HG03097 (cell line): ENCODE measurements around the gene SYNPR.
A peak's percentile ranks its signal among the peaks of the same experiment; 100 is the strongest.

Experiments used
- ATAC-seq: cut with Tn5 transposase; IDR thresholded peaks from one replicate; pipeline ENCODE4 v1.9.1; 2021; ENCODE audit not compliant: unreplicated experiment, low FRiP score

Gene SYNPR

DNA sequence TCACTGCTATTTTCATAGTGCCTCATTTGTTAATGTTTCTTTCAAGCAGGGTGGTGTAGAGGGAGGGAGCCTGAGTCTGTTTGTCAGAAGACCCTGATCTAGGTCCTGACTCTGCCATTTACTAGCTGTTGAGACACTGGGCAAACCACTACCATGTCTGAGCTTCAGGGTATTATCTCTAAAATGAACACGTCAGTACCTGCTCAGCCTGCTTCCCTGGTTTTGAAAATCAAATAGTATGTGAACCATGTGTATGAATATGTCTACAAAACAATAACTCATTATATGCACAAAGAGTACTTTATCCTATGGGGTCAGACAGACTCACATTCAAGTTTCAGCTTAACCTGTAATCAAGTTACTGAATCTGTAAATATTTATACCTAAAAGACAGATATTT is 25.1 kb downstream of the SYNPR start:
- no peak for ATAC-seq

DNA sequence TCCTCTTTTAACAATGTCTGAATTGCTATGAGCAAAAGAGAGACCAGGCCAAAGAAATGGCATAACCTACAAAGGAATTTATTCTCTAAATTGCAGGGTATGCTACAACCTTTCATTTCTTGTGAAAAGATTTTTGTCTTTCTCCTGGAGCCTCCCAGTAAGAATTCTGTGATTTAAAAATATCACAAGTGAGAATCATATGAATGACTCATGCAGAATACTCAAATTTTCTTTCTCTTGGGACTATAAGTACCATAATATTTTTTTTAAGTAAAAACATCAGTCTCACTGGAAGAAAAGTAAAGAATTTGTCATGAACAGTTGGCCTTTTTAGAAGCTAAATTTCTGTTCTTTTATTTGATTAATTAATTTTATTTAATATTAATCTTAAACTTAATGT is 26.3 kb downstream of the SYNPR start:
- ATAC-seq: no peak

DNA sequence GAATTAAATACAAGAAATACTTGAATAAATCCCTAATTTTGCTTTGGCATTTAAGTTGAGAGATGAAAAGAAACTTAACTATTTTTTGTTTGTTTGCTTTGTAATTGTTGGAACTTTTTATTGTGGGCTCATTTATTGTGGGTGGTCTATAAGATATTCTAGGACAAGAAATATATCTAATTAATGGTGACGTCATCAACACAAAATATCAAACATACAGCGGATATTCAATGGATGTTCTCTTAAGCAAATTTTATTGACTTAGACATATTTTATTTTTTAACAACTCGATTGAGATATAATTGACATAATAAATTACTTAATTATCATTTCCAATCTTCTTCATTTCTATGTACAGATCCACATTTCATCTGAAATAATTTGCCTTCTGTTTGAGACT is 30.0 kb downstream of the SYNPR start:
- ATAC-seq: no peak

DNA sequence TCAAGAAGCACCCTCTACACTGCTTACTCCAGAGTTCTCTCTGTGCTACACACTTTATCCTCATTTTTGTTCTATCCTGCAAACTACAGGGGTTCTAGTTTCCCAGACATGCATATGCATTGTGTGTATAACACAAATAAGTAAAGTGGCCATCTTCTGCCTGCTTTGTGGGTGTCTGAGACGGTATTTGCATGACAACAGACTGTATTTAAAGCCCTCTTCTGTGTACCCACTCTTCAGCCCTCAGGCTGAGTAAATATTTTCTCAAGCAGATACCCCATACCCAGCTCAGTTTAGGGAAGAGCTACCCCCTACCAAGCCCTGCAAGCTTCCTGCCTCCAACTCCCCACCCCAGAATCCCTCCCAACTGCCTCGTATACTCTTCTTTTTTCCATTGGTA is 31.7 kb downstream of the SYNPR start:
- ATAC-seq: no peak

DNA sequence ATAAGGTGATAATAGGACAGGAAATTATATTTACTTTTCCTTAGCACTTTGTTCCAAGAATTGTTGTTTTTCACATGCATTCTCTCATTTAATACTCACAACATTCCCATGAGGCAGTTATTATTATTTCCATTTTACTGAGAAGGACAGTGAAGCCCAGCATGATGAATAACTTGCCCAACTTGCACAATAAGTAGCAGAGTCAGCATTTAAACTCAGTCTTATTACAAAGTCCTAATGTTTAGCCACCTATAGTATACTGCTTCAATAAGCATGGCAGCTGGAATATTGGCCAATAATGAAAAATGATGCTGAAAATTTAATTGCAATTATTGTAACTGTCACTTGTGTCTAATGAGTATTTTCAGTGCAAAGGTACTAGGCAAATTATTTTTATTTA is 45.7 kb downstream of the SYNPR start:
- ATAC-seq: no peak

DNA sequence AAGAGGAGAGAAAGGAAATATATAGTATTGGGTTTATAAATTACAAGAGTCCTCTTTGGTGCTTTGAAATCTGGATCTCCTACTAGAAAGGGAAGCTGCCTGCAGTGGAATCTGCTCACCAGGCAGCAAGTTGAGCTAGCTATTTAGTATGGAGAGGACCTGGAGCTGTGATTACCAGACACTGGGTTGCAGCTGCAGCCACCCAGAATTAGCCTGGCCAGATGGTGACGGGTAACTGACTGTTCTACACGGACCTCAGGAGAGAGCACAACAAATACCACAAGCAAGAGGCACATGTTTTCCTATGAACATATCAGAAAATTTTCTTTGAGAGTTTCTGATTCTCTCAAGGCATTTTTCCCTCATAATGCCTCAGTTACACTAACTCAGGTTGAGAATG is 46.5 kb downstream of the SYNPR start:
- no peak for ATAC-seq

DNA sequence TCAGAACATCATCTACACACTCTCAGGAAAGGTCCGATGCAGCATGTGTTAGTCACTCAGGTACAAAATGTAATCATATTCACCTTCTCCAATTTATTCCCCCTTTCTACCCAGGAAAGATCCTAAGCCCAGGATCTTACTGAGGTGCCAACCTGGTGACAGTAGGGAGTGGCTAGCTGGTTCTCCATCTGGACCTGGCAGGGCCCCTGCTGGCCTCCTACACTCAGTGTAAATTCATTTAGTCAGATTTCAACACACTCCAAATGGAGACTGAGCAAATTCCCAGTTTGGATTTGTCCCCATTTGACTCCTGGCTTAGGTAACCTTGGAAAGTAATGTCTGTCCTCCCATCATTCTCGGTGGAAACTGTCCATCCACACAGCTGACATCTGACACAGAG is 47.3 kb downstream of the SYNPR start:
- ATAC-seq: no peak

DNA sequence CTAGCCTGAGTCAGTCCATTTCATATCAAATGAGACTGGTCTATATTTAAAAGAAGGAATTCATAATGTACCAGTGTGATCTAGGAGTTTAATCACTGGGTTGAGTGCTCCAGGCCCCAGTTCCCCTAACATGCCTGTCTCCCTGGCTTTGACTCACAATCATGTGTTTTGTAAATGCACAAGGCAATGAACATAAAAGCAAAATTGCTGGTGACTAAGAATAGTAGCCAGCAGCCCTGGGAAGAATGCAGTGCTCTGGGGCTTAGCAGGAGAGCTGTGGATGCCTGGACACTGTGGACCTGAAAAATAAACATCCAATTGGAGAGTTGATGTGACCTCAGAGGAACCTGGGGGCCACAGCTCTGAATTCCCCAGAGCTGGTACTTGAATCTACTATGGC is 50.3 kb downstream of the SYNPR start:
- no peak for ATAC-seq

DNA sequence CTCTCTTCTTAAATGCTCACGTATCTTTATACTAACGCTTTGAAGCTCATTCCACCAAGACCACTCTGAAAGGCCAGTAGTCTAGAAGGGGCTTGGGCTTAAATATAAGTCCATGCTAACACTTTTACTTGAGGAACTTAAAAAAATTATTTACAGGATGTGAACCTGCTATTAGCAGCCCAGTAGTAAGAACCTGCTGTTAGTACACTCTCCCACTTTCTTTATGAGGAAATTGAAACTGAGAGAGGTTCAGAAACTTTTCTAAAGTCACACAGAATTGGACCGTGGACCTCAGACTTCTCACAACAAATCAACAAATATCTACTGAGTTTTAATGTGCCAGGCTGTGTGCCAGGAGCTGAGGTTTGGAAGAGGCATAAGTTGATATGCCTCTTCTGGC is 53.4 kb downstream of the SYNPR start:
- no peak for ATAC-seq

DNA sequence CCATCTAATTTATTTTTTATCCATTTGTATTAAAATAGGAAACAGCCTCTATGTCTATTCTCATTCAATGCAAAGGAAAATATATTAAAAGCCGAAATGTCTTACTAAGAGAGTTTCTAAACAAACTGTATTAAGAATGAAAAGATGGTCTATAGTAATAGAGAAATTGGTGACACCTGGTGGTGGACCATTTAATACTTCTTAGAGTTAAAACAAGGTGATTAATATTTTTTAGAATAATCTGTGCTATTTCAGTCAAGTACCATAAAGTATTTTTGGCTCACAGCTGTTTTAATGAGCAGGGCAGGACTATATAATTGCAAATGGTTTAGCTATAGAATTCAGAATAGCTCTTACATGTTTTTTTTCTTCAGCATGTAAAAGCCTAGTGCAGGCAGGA is 55.7 kb downstream of the SYNPR start:
- no peak for ATAC-seq

DNA sequence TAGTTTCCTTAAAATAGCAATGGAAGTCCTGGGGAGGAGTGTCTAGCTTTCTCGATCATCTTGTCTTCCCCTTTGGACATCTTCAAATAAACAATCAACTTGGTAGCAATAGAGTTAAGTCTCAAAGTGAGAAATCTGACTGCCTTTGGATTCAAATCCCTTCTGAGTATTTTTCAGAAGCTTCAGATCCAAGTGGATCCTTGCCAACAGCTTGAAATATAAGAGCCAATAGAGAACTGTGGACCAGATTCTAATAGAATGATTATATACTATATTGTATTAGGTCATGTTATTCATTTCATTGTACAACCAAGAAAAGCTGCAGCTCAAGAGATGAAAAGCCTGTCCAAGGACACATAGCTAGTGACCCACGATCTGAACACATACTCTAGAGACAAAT is 60.2 kb downstream of the SYNPR start:
- no peak for ATAC-seq

DNA sequence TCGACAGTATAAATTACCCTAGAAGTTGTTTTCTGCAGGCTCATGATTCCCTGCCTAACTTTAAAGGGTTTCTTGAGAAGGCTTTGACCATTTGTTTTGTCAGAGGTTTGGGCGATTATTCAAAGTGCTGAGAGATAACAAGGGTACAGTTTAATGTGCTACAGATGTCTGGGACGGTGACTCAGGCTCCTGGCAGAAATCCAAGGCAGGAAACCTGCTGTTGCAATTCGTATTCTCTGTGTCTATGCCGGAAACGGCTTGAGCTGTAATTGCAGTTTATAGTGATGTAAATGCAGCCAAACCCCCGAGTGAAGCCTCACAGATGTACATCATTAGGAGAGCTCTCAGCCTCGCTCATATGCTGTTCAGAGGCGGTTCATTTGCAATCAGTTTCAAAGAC is 65.6 kb downstream of the SYNPR start:
- no peak for ATAC-seq

DNA sequence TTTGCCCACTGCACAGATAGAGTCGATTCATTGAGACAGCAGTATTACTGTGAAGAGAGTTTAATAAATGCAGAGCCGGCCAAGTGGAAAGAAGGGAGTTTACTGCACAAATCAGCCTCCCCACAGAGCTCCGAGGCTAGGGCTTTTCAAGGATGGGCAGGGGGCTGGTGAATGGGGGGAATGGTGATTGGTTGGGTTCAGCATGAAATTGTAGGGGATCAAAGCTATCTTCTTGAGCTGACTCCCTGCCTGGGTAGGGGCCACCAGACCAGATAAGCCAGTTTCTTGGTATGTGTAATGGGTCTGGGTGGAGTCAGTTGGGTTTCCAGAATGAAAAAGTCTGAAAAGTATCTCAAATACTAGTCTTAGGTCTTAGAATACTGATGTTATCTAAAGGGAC is 66.6 kb downstream of the SYNPR start:
- ATAC-seq: no peak

DNA sequence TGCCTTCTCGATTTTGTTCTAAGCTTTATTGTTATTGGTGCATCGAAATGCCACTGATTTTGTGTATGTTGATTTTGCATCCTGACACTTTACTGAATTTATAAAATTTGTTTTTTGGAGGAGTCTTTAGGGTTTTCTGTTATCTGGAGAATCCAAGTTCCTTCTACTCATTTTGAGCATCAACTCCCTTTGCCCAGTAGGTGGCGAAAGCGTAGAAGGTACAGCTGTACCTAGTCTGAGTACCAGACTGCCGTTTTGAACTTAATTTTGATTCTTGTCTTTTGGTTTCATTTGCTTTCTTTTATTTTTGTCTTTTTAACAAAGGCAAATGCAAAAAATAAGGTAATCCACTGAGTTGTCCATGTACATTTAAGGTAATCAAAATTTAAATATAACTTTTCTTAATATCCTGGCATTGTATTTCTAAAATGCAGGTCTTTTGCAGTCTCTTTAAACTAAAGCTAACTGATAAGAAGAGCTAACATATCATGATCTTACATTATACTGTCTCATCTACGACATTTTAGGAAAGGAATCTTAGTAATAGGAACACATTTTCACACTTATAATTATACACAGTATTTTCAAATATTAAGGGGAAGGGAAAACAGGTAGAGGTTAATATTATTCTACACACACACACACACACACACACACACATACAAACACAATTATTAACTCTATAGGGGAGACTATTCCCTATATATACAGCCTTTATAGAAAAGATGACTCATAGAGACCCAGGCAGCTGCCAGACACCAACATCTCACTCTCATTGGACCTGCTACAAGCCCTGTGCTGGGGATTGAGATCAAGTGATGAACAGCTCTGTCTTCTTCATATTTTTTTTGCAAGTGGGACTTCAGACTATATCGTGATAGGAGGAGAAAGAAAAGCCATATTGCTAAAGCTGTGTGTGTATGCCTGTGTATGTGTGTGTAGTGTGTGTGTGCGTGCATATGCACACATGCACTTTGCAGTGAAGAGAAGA is 71.8 kb downstream of the SYNPR start:
- ATAC-seq: peak; percentile 74

DNA sequence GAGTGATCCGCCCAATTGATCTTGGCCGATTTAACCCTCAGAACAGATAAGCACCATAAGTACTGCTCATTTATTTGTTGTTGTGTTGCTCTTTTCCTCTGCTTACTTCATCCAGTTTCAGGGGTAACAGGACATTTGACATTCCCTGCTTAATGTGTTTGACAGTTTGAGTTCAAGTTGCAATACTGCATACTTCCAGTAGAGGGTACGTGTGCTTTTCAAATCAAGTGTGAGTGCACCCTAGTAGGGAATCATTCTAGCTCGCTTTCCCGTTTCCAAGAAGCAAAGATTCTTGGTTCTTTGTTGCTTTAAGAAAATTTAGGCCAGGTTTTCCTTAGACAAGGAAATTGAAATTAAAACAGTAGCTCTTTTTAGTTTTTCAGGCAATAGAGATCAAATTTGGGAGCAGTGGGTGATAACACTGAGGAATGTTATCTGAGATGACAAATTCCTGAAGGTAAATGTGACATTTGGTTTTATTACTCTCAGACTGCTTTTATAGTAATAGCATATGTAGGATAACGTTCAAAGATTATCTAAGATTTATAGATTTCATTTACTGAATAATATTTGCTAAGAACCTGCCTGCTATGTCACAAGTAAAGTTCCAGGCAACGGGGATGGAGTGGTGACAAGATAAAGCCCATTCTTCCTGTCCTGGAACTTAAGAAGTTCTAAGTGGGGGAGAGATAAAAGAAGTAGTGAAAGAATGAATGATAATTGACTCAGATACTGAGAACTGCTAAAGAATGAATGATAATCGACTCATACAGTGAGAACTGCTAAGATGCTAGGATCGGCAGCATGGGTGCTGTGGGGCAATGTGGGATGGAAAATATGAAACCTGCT is 73.3 kb downstream of the SYNPR start:
- peak; percentile 66 for ATAC-seq

DNA sequence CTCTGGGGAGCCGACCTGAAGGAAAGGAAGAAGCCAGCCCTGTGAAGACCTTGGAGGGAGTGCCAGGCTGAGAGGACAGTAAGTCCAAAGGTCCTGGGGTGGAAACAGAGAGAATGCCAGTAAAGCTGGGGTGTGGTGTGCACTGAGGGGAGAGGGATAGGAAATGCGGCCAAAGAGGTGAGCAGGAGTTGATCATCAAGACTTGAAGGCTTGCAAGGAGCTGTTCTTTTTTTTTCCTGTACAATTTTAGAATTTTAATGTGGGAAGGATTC is 73.8 kb downstream of the SYNPR start:
- no peak for ATAC-seq

DNA sequence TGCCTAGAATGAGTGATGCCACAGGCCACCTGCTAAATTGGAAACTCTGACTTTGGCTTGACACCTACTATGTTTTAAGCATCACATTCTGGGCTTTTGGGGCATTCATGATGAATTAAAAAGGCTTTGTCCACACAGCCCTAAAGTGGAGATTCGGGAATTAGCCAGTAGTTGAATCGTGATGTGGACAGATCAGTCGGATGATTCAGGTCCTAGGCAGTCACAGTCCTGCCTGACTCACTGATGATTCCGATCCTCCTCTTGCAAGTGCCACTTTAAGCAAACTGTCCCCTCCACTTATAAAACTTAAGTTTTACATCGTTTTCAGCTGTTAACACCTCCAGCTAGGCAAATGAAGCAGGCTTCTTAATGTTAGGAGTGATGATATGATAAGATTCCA is 75.3 kb downstream of the SYNPR start:
- no peak for ATAC-seq

DNA sequence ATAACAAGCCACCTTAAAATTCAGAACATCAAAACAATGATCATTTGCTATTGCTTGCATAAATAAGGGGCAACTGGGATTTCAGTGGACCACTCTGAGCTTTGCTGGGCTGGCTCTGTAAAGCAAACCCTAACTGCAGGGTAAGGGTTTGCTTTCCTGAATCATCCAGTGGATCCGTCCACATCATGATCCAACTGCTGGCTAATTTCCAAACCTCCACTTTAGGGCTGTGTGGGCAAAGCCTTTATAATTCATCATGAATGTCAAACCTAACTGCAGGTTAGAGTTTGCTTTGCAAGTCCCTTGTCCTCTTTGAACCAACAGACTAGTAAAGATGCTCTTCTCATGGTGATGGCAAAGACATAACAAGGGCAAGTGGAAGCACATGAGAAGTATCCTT is 76.1 kb downstream of the SYNPR start:
- no peak for ATAC-seq

DNA sequence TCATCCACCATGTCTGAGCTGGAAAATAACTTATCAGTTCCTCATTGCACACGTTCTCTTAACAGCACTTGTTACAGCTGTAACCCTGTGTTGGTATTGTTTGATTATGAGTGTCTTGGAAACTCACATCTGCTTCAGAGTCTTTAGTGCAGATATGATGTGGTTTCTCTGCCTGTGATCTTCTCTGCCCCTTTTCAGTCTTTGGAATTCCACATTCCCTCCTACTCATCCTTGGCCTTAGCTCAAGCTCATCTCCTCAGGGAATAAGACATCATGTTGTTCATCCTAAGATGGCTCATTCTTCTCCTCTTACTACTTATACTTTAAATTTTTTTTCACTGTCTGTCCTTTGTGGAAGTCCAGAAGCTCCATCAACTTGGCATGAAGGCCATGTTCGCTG is 77.7 kb downstream of the SYNPR start:
- no peak for ATAC-seq

DNA sequence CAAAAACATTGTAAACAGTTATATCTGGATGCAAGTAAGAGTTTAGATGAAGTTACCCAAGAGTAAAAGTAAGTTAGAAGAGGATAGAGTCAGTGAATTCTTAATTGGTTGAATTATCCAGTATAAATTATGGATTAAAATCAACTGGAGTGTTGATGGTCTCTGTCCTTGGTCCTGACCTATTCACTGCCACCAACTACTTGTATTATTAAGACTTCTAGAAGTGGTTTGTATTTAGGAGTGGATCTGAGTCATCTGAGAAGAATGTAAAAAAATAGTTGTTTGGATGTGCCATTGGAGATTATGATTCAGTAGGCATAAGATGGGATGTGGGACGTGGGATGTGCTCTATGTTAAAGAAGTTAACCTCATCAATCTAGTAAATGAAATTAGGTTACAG is 86.4 kb downstream of the SYNPR start:
- ATAC-seq: no peak

DNA sequence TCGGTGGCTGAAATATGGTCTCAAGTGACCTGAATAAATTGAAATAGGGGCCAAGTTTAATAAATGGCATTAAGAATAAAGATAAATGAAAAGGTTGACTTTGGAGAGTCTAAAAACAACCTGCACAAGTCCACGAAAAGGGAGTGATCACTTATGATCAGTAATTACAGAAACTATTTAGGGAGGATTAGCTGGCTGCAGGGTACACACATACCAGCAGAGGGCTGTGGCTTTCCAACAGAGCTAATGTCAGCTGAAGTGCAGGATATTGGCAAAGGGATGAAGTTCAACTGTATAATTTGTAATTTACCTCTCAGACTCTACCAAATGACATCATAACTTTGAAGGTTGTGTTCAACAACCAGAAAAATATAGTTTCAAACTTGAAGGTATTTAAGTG is 86.8 kb downstream of the SYNPR start:
- ATAC-seq: no peak

DNA sequence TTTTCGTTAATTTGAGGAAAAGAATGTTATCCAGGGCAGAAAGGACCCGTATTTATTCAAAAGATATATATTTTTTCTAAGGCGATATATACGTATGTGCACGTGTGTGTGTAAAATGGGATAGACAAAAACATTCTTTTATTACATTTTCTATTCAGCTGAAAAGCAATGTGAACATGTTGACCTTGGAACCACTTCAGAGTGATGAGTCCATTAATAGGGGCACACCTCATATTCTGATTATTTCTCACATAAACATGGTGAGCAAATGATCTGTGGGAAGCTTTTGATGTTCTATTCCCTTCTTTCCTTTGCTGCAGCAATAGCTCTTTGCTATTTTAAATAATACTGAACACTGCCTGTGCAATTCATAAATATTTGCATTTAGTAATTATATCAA is 87.6 kb downstream of the SYNPR start:
- no peak for ATAC-seq
